Stomach (tissue), 9 donors: ENCODE measurements around the gene PPP1R9B. TPM values are rescaled to one million over a fixed set of nuclear protein-coding genes. Genes with fewer than 3 reads are reported as not detected.

Source experiments
- DNase-seq, 2 donors: peaks; one replicate each; pipeline versions ENCODE4 v3.0.0 to v3.0.0-alpha.2; 2013 to 2019
- H3K27ac ChIP-seq, 5 donors: fragments of 200-600 bp in 4 of 5; sonication (generic) in 4 of 5; one replicate each; pipeline ENCODE4 v1.5.1; 2013 to 2019; ENCODE audit warnings: mild to moderate bottlenecking in 1 of 5, moderate library complexity in 1 of 5
- H3K27me3 ChIP-seq, 3 donors: fragments of 200-600 bp; sonication (generic); one replicate each; pipeline ENCODE4 v1.5.1; 2017 to 2019; ENCODE audit warnings: mixed run types in 1 of 3
- H3K36me3 ChIP-seq, 4 donors: fragments of 200-600 bp; sonication (generic); 1 replicate in 3 of 4; 2 replicates in 1 of 4; pipeline ENCODE4 v1.5.1; 2016 to 2019
- H3K4me1 ChIP-seq, 4 donors: fragments of 200-600 bp; sonication (generic); one replicate each; pipeline ENCODE4 v1.5.1; 2016 to 2019
- H3K4me3 ChIP-seq, 4 donors: fragments of 200-600 bp; sonication (generic) in 3 of 4; one replicate each; pipeline ENCODE4 v1.5.1; 2016 to 2019; ENCODE audit warnings: mild to moderate bottlenecking in 1 of 4
- H3K9me3 ChIP-seq, 4 donors: fragments of 200-600 bp; sonication (generic); one replicate each; pipeline ENCODE4 v1.5.1; 2016 to 2019
- EP300 ChIP-seq: sonication (generic); formaldehyde crosslinking; IDR thresholded peaks from one replicate; pipeline ENCODE4 v1.6.1; 2017; ENCODE audit warnings: antibody characterized with exemption
- POLR2A ChIP-seq, 4 donors: fragments of 450-650 bp; IDR thresholded peaks; one replicate each; pipeline ENCODE4 v1.6.1; 2016; ENCODE audit warnings: antibody characterized with exemption in 4 of 4, control low read depth in 2 of 4, mild to moderate bottlenecking in 1 of 4, moderate library complexity in 1 of 4
- POLR2AphosphoS5 ChIP-seq, 3 donors: sonication (generic); formaldehyde crosslinking; IDR thresholded peaks; one replicate each; pipeline ENCODE4 v1.6.1; 2016; ENCODE audit warnings: antibody characterized with exemption in 3 of 3
- WGBS, 5 donors: extraction: QIAGEN DNeasy Blood & Tissue Kit in 3 of 5; methylation state at CpG; one replicate each; pipeline versions ENCODE4 v1.1.5 to v1.1.7; 2013 to 2018; 5-methylcytosine and 5-hydroxymethylcytosine counted together
- intact Hi-C: fragments of 100-400 bp; cut with DNase I; formaldehyde crosslinking; loops from one replicate; pipeline ENCODE4 v1.15.1; 2023; ENCODE audit warnings: low total_unique reads
- polyA plus RNA-seq, 3 donors: library from polyadenylated mRNA; stranded (reverse); fragments of 200-250 nt; gene quantifications; one replicate each; pipeline ENCODE4 v1.2.3, GENCODE V29; 2013
- total RNA-seq, 5 donors: library from RNA; depleted of rRNA; stranded (reverse); fragments of >200 nt; gene quantifications; one replicate each; pipeline versions ENCODE4 v1.1.0 to v1.2.3, GENCODE V29; 2014 to 2016
- TF ChIP-seq, protein P1 (sequence below), 7 experiments: fragments of 450-650 bp in 4 of 7; fragments of 200-600 bp in 3 of 7; sonication (generic) in 3 of 7; IDR thresholded peaks; one replicate each; pipeline ENCODE4 v1.5.1; 2016 to 2019; ENCODE audit warnings: antibody characterized with exemption in 7 of 7, control low read depth in 2 of 7, mild to moderate bottlenecking in 1 of 7
- donor health status: healthy with polysubstance abuse.
- donor health status: Bipolar disorder and iron deficiency.
- donor health status: healthy.

Gene PPP1R9B
- total and polyA plus RNA-seq, 8 donors, result 11.6 to 64.2 (median 18.9) TPM

DNA sequence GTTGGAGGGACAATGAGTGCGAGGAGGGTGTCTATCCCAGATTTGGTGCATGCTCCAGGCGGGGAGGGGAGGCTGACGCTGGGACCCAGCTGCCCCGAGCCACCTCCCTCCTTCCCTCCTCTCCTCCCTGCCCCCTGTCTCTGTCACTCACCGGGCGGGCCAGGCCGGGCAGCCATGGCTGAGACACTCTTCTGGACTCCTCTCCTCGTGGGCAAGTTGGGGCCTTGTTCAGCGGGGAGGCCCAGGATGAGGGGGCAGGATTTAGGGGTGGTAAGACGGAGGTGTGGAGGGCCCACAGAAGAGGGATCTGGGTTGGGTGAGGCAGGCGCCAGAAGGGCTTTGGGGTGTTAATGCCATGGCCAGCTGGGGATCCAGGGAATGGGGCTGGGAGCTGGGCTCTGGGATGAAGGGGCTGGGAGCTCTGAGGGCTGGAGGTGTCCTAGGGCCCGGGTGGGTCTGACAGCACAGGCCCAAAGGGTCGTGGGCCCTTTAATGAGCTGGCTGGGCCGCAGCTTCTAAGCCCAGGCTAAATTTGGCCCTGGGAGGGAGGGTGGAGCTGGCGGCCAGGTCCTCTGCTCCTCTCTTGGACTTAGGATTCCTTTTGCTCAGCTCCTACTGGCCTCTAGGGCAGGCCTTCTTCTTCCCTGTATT, 15.5 kb upstream of the PPP1R9B start, which contains the start of gene SGCA:
Gene SGCA (plus strand): TSS at position 139 of the 651 bp plus-strand sequence. CDS start 36 bp downstream, at position 175.
- H3K36me3 ChIP-seq, result no peaks in the 10 kb centered on the region
- TF ChIP-seq POLR2A (IDR thresholded peaks at IDR 0.05), result no peak
- peak in 1 of 3 donors; percentile 30 for TF ChIP-seq POLR2AphosphoS5 (IDR thresholded peaks at IDR 0.05)
- TF ChIP-seq, protein P1, sequence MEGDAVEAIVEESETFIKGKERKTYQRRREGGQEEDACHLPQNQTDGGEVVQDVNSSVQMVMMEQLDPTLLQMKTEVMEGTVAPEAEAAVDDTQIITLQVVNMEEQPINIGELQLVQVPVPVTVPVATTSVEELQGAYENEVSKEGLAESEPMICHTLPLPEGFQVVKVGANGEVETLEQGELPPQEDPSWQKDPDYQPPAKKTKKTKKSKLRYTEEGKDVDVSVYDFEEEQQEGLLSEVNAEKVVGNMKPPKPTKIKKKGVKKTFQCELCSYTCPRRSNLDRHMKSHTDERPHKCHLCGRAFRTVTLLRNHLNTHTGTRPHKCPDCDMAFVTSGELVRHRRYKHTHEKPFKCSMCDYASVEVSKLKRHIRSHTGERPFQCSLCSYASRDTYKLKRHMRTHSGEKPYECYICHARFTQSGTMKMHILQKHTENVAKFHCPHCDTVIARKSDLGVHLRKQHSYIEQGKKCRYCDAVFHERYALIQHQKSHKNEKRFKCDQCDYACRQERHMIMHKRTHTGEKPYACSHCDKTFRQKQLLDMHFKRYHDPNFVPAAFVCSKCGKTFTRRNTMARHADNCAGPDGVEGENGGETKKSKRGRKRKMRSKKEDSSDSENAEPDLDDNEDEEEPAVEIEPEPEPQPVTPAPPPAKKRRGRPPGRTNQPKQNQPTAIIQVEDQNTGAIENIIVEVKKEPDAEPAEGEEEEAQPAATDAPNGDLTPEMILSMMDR (IDR thresholded peaks at IDR 0.05), result no peak
- no peak for TF ChIP-seq EP300
- H3K9me3 ChIP-seq, result no peaks in the 10 kb centered on the region
- peak within 1 kb of the TSS in 3 of 4 donors; percentile 27 to 35 (median 35) for H3K4me3 ChIP-seq
- H3K4me1 ChIP-seq, result peaks cover 13 to 63% (median 37%) of the 10 kb centered on the region in 4 donors
- WGBS, 5 donors, result 48 to 63% (median 60%) methylated on average over 13 to 15 of the region's 15 CpGs
- intact Hi-C loops, result no loop called here
- peak in 1 of 2 donors; percentile 37 for DNase-seq
- peak within 1 kb of the TSS in 4 of 5 donors; percentile 60 to 86 (median 80) for H3K27ac ChIP-seq
- H3K27me3 ChIP-seq, result no peaks in the 10 kb centered on the region

DNA sequence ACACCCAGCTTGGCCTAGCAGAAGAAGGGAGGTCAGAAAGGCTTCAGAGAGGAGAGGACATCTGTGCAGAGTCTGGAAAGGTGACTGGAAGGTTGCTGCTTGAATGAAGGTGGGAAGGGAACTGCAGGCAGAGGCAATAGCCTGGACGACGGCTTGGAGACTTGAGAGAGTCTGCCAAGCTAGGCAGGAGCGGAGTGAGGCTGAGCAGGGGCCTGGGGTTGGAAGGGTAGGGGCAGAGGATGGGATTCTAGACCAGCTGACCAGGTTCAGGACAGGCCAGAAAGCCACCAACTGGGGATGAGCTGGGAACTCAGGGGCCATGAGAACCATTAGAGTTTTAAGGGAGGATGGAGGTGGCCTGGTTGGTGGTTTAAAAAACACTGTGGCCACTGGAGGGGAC, 15.0 kb upstream of the PPP1R9B start:
- Histone ChIP-seq H3K4me3 (peak overlapping the region in 2 of 4 donors; percentile 35), H3K27ac (peak overlapping the region in 3 of 5 donors; percentile 76 to 86 (median 83)), H3K9me3 (no peaks in the 10 kb centered on the region), H3K36me3 (no peaks in the 10 kb centered on the region), H3K4me1 (peaks cover 17 to 68% (median 42%) of the 10 kb centered on the region in 4 donors), H3K27me3 (no peaks in the 10 kb centered on the region)
- no peak for DNase-seq
- intact Hi-C loops, result no loop called here
- TF ChIP-seq POLR2A (IDR thresholded peaks at IDR 0.05) (no peak), EP300 (no peak), POLR2AphosphoS5 (IDR thresholded peaks at IDR 0.05) (no peak)
- TF ChIP-seq, protein P1 (IDR thresholded peaks at IDR 0.05), result no peak
- WGBS, 5 donors, result 76 to 88% (median 83%) methylated on average over 3 of the region's 3 CpGs

- H3K4me3 ChIP-seq, result no peak overlapping the region
- peaks cover 17 to 69% (median 42%) of the 10 kb centered on the region in 4 donors for H3K4me1 ChIP-seq
- H3K27ac ChIP-seq, result peak overlapping the region in 2 of 5 donors; percentile 83 to 86
- H3K9me3 ChIP-seq, result no peaks in the 10 kb centered on the region
- intact Hi-C loops, result no loop called here
- no peak for DNase-seq
- 77 to 87% (median 84%) methylated on average over 8 to 9 of the region's 9 CpGs for WGBS, 5 donors
- H3K36me3 ChIP-seq, result no peaks in the 10 kb centered on the region
- TF ChIP-seq EP300, result no peak
- no peak for TF ChIP-seq POLR2A (IDR thresholded peaks at IDR 0.05)
- TF ChIP-seq POLR2AphosphoS5 (IDR thresholded peaks at IDR 0.05), result no peak
- TF ChIP-seq, protein P1 (IDR thresholded peaks at IDR 0.05), result no peak
- H3K27me3 ChIP-seq, result no peaks in the 10 kb centered on the region
Observed at GRCh38 chr17:50165066-50165465, 14.6 kb upstream of the PPP1R9B start.

- H3K36me3 ChIP-seq, result no peaks in the 10 kb centered on the region
- intact Hi-C loops, result no loop called here
- no peaks in the 10 kb centered on the region for H3K27me3 ChIP-seq
- WGBS, 5 donors, result 87 to 98% (median 91%) methylated on average over 2 of the region's 2 CpGs
- no peak overlapping the region for H3K4me3 ChIP-seq
- TF ChIP-seq, protein P1 (IDR thresholded peaks at IDR 0.05), result no peak
- TF ChIP-seq EP300 (no peak), POLR2A (IDR thresholded peaks at IDR 0.05) (no peak), POLR2AphosphoS5 (IDR thresholded peaks at IDR 0.05) (no peak)
- H3K4me1 ChIP-seq, result peaks cover 17 to 66% (median 42%) of the 10 kb centered on the region in 4 donors
- H3K27ac ChIP-seq, result no peak overlapping the region
- DNase-seq, result no peak
- H3K9me3 ChIP-seq, result no peaks in the 10 kb centered on the region
Observed at GRCh38 chr17:50164697-50164988, 14.2 kb upstream of the PPP1R9B start.
